GM23338 (cell line): ENCODE data around the gene HJV.

ENCODE experiments used
- EZH2phosphoT487 ChIP-seq: fragments of 200-600 bp; sonication (generic); IDR thresholded peaks from one replicate; pipeline ENCODE4 v1.8.1; 2018; ENCODE audit warnings: antibody characterized with exemption; ENCODE audit not compliant: unreplicated experiment
- JUNB ChIP-seq: IDR thresholded peaks from one replicate; pipeline ENCODE4 v1.6.1; 2016; ENCODE audit warnings: antibody characterized with exemption; ENCODE audit not compliant: unreplicated experiment
- ZNF331 ChIP-seq: fragments of 250-450 bp; sonication (Bioruptor Pico); IDR thresholded peaks from 2 replicates; pipeline ENCODE4 v1.5.0; 2020; ENCODE audit warnings: low read depth, mild to moderate bottlenecking, moderate library complexity

GRCh38 chr1:146016891-146017290 is 4.6 kb downstream of the HJV start:
- TF ChIP-seq ZNF331 (CRISPR knock-in tag) (no peak), JUNB (no peak), EZH2phosphoT487 (no peak)
